ENCODE data around the gene GPRC5C.

GRCh38 chr17:74412581-74412980 is 19.3 kb upstream of the GPRC5C start:
- TF ChIP-seq POLR2A (IDR thresholded peaks at IDR 0.05): no peak
- no peak for TF ChIP-seq CTCF (IDR thresholded peaks at IDR 0.05)
- TF ChIP-seq POLR2AphosphoS5 (IDR thresholded peaks at IDR 0.05): no peak
